ENCODE measurements around the gene APELA. TPM values are rescaled to one million over a fixed set of nuclear protein-coding genes. Genes with fewer than 3 reads are reported as not detected.

APELA gene
- total and polyA plus RNA-seq, 2 of the 13 experiments (the other 11 are each of a cell fraction or from before 2014, with no cell fraction given), result not detected

- TF ChIP-seq, protein P1, sequence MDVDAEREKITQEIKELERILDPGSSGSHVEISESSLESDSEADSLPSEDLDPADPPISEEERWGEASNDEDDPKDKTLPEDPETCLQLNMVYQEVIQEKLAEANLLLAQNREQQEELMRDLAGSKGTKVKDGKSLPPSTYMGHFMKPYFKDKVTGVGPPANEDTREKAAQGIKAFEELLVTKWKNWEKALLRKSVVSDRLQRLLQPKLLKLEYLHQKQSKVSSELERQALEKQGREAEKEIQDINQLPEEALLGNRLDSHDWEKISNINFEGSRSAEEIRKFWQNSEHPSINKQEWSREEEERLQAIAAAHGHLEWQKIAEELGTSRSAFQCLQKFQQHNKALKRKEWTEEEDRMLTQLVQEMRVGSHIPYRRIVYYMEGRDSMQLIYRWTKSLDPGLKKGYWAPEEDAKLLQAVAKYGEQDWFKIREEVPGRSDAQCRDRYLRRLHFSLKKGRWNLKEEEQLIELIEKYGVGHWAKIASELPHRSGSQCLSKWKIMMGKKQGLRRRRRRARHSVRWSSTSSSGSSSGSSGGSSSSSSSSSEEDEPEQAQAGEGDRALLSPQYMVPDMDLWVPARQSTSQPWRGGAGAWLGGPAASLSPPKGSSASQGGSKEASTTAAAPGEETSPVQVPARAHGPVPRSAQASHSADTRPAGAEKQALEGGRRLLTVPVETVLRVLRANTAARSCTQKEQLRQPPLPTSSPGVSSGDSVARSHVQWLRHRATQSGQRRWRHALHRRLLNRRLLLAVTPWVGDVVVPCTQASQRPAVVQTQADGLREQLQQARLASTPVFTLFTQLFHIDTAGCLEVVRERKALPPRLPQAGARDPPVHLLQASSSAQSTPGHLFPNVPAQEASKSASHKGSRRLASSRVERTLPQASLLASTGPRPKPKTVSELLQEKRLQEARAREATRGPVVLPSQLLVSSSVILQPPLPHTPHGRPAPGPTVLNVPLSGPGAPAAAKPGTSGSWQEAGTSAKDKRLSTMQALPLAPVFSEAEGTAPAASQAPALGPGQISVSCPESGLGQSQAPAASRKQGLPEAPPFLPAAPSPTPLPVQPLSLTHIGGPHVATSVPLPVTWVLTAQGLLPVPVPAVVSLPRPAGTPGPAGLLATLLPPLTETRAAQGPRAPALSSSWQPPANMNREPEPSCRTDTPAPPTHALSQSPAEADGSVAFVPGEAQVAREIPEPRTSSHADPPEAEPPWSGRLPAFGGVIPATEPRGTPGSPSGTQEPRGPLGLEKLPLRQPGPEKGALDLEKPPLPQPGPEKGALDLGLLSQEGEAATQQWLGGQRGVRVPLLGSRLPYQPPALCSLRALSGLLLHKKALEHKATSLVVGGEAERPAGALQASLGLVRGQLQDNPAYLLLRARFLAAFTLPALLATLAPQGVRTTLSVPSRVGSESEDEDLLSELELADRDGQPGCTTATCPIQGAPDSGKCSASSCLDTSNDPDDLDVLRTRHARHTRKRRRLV (CRISPR knock-in tag; IDR thresholded peaks at IDR 0.05), result no peak
- TF ChIP-seq ZNF619 (CRISPR knock-in tag; IDR thresholded peaks at IDR 0.05) (no peak), SRY (CRISPR knock-in tag; IDR thresholded peaks at IDR 0.05) (no peak), KLF16 (CRISPR knock-in tag; IDR thresholded peaks at IDR 0.05) (no peak), ZNF878 (CRISPR knock-in tag; IDR thresholded peaks at IDR 0.05) (no peak), TGIF2 (CRISPR knock-in tag; IDR thresholded peaks at IDR 0.05) (no peak)
- TF ChIP-seq, protein P2, sequence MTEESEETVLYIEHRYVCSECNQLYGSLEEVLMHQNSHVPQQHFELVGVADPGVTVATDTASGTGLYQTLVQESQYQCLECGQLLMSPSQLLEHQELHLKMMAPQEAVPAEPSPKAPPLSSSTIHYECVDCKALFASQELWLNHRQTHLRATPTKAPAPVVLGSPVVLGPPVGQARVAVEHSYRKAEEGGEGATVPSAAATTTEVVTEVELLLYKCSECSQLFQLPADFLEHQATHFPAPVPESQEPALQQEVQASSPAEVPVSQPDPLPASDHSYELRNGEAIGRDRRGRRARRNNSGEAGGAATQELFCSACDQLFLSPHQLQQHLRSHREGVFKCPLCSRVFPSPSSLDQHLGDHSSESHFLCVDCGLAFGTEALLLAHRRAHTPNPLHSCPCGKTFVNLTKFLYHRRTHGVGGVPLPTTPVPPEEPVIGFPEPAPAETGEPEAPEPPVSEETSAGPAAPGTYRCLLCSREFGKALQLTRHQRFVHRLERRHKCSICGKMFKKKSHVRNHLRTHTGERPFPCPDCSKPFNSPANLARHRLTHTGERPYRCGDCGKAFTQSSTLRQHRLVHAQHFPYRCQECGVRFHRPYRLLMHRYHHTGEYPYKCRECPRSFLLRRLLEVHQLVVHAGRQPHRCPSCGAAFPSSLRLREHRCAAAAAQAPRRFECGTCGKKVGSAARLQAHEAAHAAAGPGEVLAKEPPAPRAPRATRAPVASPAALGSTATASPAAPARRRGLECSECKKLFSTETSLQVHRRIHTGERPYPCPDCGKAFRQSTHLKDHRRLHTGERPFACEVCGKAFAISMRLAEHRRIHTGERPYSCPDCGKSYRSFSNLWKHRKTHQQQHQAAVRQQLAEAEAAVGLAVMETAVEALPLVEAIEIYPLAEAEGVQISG (CRISPR knock-in tag; IDR thresholded peaks at IDR 0.05), result no peak
These were observed 11.2 kb downstream of the APELA start (continued) for GRCh38 chr4:164888096-164888715.

Measured in HepG2 (cell line).